Neuronal stem cell (in vitro differentiated cells): Measurements from ENCODE around the gene ITSN1.

Source experiments
- DNase-seq: peaks from one replicate; pipeline ENCODE4 v3.0.0-alpha.2; 2013; ENCODE audit warnings: low spot score
- H2AFZ ChIP-seq: one replicate; pipeline ENCODE4 v1.6.1; 2013; ENCODE audit warnings: mild to moderate bottlenecking, low read length, inconsistent platforms
- H2AK5ac ChIP-seq: 2 replicates; pipeline ENCODE4 v1.6.1; 2013; ENCODE audit warnings: low read depth, mild to moderate bottlenecking, inconsistent platforms, low read length, moderate library complexity, mixed read lengths
- H2BK120ac ChIP-seq: 2 replicates; pipeline ENCODE4 v1.6.1; 2013; ENCODE audit warnings: low read depth, mild to moderate bottlenecking, inconsistent platforms, low read length, moderate library complexity, mixed read lengths
- H2BK12ac ChIP-seq: one replicate; pipeline ENCODE4 v1.6.1; 2013; ENCODE audit warnings: low read length, inconsistent platforms
- H2BK15ac ChIP-seq: 2 replicates; pipeline ENCODE4 v1.6.1; 2013; ENCODE audit warnings: mild to moderate bottlenecking, low read length, inconsistent platforms, mixed read lengths
- H2BK5ac ChIP-seq: one replicate; pipeline ENCODE4 v1.6.1; 2013; ENCODE audit warnings: inconsistent platforms, mild to moderate bottlenecking, low read length, moderate library complexity
- H3K14ac ChIP-seq: one replicate; pipeline ENCODE4 v1.6.1; 2013; ENCODE audit warnings: low read length, inconsistent platforms
- H3K18ac ChIP-seq: 2 replicates; pipeline ENCODE4 v1.6.1; 2013; ENCODE audit warnings: low read length, inconsistent platforms
- H3K23ac ChIP-seq: 2 replicates; pipeline ENCODE4 v1.6.1; 2013; ENCODE audit warnings: low read depth, mild to moderate bottlenecking, mixed read lengths, low read length, inconsistent platforms; ENCODE audit not compliant: poor library complexity
- H3K27ac ChIP-seq: replicated peaks from 3 replicates; pipeline ENCODE4 v1.5.1; 2013; ENCODE audit warnings: low read length, inconsistent platforms
- H3K27me3 ChIP-seq, 3 experiments: 2 replicates each; pipeline ENCODE4 v1.6.1; 2013; ENCODE audit warnings: low read length in 3 of 3, mild to moderate bottlenecking in 2 of 3, inconsistent platforms in 1 of 3, low read depth in 1 of 3, mixed read lengths in 1 of 3, moderate library complexity in 1 of 3; ENCODE audit not compliant: control insufficient read depth in 3 of 3, insufficient read depth in 3 of 3
- H3K36me3 ChIP-seq, 2 donors: replicated peaks in 1 of 2; 2 replicates each; pipeline ENCODE4 v1.6.1; 2013; ENCODE audit warnings: low read length in 2 of 2; ENCODE audit not compliant: control insufficient read depth in 2 of 2, insufficient read depth in 2 of 2
- H3K4ac ChIP-seq: 2 replicates; pipeline ENCODE4 v1.6.1; 2013; ENCODE audit warnings: inconsistent platforms, mild to moderate bottlenecking, low read length, moderate library complexity
- H3K4me1 ChIP-seq, 2 donors: 1 replicate in 1 of 2; 2 replicates in 1 of 2; pipeline ENCODE4 v1.6.1; 2013; ENCODE audit warnings: low read length in 2 of 2, low read depth in 1 of 2; ENCODE audit not compliant: control insufficient read depth in 2 of 2, insufficient read depth in 1 of 2
- H3K4me2 ChIP-seq: one replicate; pipeline ENCODE4 v1.6.1; 2013; ENCODE audit warnings: mild to moderate bottlenecking, low read length, inconsistent platforms; ENCODE audit not compliant: insufficient read depth, poor library complexity, severe bottlenecking
- H3K4me3 ChIP-seq, 2 donors: 2 replicates each; pipeline ENCODE4 v1.5.1; 2013; ENCODE audit warnings: low read length in 2 of 2, mild to moderate bottlenecking in 2 of 2, inconsistent platforms in 1 of 2, moderate library complexity in 1 of 2
- H3K79me1 ChIP-seq: one replicate; pipeline ENCODE4 v1.6.1; 2013; ENCODE audit warnings: low read depth, mild to moderate bottlenecking, inconsistent platforms, low read length, moderate library complexity
- H3K9ac ChIP-seq: one replicate; pipeline ENCODE4 v1.6.1; 2013; ENCODE audit warnings: mild to moderate bottlenecking, low read depth, low read length, inconsistent platforms; ENCODE audit not compliant: poor library complexity
- H3K9me3 ChIP-seq, 2 donors: replicated peaks in 1 of 2; 2 replicates each; pipeline versions ENCODE3 to v1.6.1; 2013; ENCODE audit warnings: low read length in 2 of 2, mild to moderate bottlenecking in 2 of 2, inconsistent platforms in 1 of 2, low read depth in 1 of 2, mixed read lengths in 1 of 2, moderate library complexity in 1 of 2; ENCODE audit not compliant: control insufficient read depth in 2 of 2, insufficient read depth in 1 of 2
- H4K8ac ChIP-seq: one replicate; pipeline ENCODE4 v1.6.1; 2013; ENCODE audit warnings: low read depth, mild to moderate bottlenecking, inconsistent platforms, low read length, moderate library complexity
- H4K91ac ChIP-seq: one replicate; pipeline ENCODE4 v1.6.1; 2013; ENCODE audit warnings: low read length, low read depth, mild to moderate bottlenecking, inconsistent platforms; ENCODE audit not compliant: poor library complexity
- WGBS, 2 donors: extraction: QIAGEN DNeasy Blood & Tissue Kit; methylation state at CpG; one replicate each; pipeline ENCODE4 v1.1.7; 2013; ENCODE audit warnings: missing lambda C conversion rate in 2 of 2, mixed read lengths in 1 of 2; ENCODE audit not compliant: insufficient read length in 2 of 2, insufficient replicate concordance in 1 of 2; ENCODE audit errors: extremely low coverage in 2 of 2; 5-methylcytosine and 5-hydroxymethylcytosine counted together

ITSN1 gene

DNA sequence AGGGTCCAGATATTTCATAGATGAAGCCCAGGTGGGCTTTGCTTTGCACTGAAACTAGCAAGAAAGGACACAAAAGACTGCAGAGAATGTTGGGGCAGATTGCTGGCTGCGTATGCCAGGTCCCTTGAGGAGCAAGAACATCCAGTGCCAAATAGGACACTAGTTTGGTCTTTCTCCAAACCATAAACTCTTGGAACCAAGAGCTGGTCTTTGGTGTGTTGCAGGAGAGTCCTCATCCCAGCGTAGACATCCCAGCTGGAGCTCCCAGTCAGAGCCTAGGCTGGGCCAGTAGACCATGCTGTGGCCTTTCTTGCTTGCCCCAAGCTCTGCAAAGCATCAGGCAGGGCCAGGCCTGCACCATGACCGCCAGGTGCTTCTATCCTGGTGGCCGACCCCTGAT, 185.8 kb downstream of the ITSN1 start:
- Histone ChIP-seq H3K27me3 (no peaks in the 10 kb centered on the region), H4K91ac (no peak overlapping the region), H3K9me3 (peaks cover 2 to 33% of the 10 kb centered on the region in 2 donors), H2BK120ac (no peak overlapping the region), H3K14ac (no peak overlapping the region), H3K4ac (no peak overlapping the region), H4K8ac (no peak overlapping the region), H2BK12ac (no peak overlapping the region), H3K4me2 (no peak overlapping the region), H2BK15ac (no peak overlapping the region), H3K4me3 (no peak overlapping the region), H3K23ac (no peak overlapping the region), H2AK5ac (no peak overlapping the region), H3K18ac (no peak overlapping the region), H3K36me3 (peaks cover 26 to 96% of the 10 kb centered on the region in 2 donors), H3K27ac (no peak overlapping the region), H2BK5ac (no peak overlapping the region), H2AFZ (no peak overlapping the region), H3K9ac (no peak overlapping the region), H3K4me1 (peaks cover 0 to 3% of the 10 kb centered on the region in 2 donors), H3K79me1 (no peaks in the 10 kb centered on the region)
- no CpG with 5 or more reads among the region's 4 CpGs for WGBS, 2 donors
- DNase-seq: no peak

GRCh38 chr21:33828577-33828976, 186.3 kb downstream of the ITSN1 start:
- Histone ChIP-seq H4K8ac (no peak overlapping the region), H2BK12ac (no peak overlapping the region), H4K91ac (no peak overlapping the region), H3K79me1 (no peaks in the 10 kb centered on the region), H2AK5ac (no peak overlapping the region), H2AFZ (no peak overlapping the region), H3K14ac (no peak overlapping the region), H3K18ac (no peak overlapping the region), H3K9me3 (peaks cover 2 to 33% of the 10 kb centered on the region in 2 donors), H3K27me3 (no peaks in the 10 kb centered on the region), H2BK15ac (no peak overlapping the region), H3K9ac (no peak overlapping the region), H3K27ac (no peak overlapping the region), H3K4me3 (no peak overlapping the region), H3K36me3 (peaks cover 24 to 94% of the 10 kb centered on the region in 2 donors), H2BK120ac (no peak overlapping the region), H3K4ac (no peak overlapping the region), H3K4me1 (peaks cover 0 to 2% of the 10 kb centered on the region in 2 donors), H2BK5ac (no peak overlapping the region), H3K23ac (no peak overlapping the region), H3K4me2 (no peak overlapping the region)
- no peak for DNase-seq
- 100% methylated on average over 1 of the region's 4 CpGs; no CpG with 5 or more reads in 1 of the 2 donors for WGBS, 2 donors

- Histone ChIP-seq H3K36me3 (peaks cover 23 to 93% of the 10 kb centered on the region in 2 donors), H3K4ac (no peak overlapping the region), H2AFZ (no peak overlapping the region), H3K4me3 (no peak overlapping the region), H3K4me2 (no peak overlapping the region), H3K23ac (no peak overlapping the region), H3K18ac (no peak overlapping the region), H3K27ac (no peak overlapping the region), H4K91ac (no peak overlapping the region), H2AK5ac (no peak overlapping the region), H2BK120ac (no peak overlapping the region), H3K14ac (no peak overlapping the region), H3K27me3 (no peaks in the 10 kb centered on the region), H3K9ac (no peak overlapping the region), H3K79me1 (no peaks in the 10 kb centered on the region), H4K8ac (no peak overlapping the region), H3K4me1 (peaks cover 2 to 6% of the 10 kb centered on the region in 2 donors), H2BK5ac (no peak overlapping the region), H2BK15ac (no peak overlapping the region), H3K9me3 (peaks cover 2 to 33% of the 10 kb centered on the region in 2 donors), H2BK12ac (no peak overlapping the region)
- WGBS, 2 donors: no CpG with 5 or more reads among the region's 9 CpGs
- no peak for DNase-seq
Measured at GRCh38 chr21:33829844-33830243, 187.5 kb downstream of the ITSN1 start.

GRCh38 chr21:33831962-33832659, 189.8 kb downstream of the ITSN1 start:
- Histone ChIP-seq H3K23ac (no peak overlapping the region), H3K4me1 (peaks cover 2 to 8% of the 10 kb centered on the region in 2 donors), H3K9ac (no peak overlapping the region), H2AK5ac (no peak overlapping the region), H2BK12ac (no peak overlapping the region), H2BK120ac (no peak overlapping the region), H3K9me3 (peaks cover 2 to 33% of the 10 kb centered on the region in 2 donors), H3K36me3 (peaks cover 28 to 96% of the 10 kb centered on the region in 2 donors), H3K4ac (no peak overlapping the region), H3K18ac (no peak overlapping the region), H2AFZ (no peak overlapping the region), H3K4me3 (no peak overlapping the region), H3K14ac (no peak overlapping the region), H2BK5ac (no peak overlapping the region), H3K79me1 (no peaks in the 10 kb centered on the region), H3K4me2 (no peak overlapping the region), H2BK15ac (no peak overlapping the region), H4K91ac (no peak overlapping the region), H3K27me3 (no peaks in the 10 kb centered on the region), H4K8ac (no peak overlapping the region), H3K27ac (no peak overlapping the region)
- no CpG with 5 or more reads among the region's 17 CpGs for WGBS, 2 donors
- DNase-seq: no peak
